K562 (cell line): ENCODE data around the gene TBCCD1. TPM values are rescaled to one million over a fixed set of nuclear protein-coding genes. Genes with fewer than 3 reads are reported as not detected.

Experiments used
- BDP1 ChIP-seq: IDR thresholded peaks from 3 replicates; pipeline ENCODE4 v1.6.1; 2011; ENCODE audit not compliant: insufficient read length, insufficient read depth
- CHD1 ChIP-seq: fragments of 200-600 bp; sonication (generic); IDR thresholded peaks from one replicate; pipeline ENCODE4 v1.6.1; 2012; ENCODE audit warnings: mild to moderate bottlenecking, moderate library complexity, low read length, inconsistent platforms
- EP300 ChIP-seq: IDR thresholded peaks from 2 replicates; pipeline ENCODE4 v1.6.1; 2012; ENCODE audit warnings: low read length, improper control_type of control experiment
- FOS ChIP-seq: IDR thresholded peaks from 3 replicates; pipeline ENCODE4 v1.6.1; 2011; ENCODE audit not compliant: insufficient read length; ENCODE audit errors: extremely low read depth
- FOXK2 ChIP-seq, 2 experiments: fragments of 450-650 bp; IDR thresholded peaks in 1 of 2; conservative IDR thresholded peaks in 1 of 2; 2 replicates each; pipeline ENCODE4 v1.6.1; 2016; ENCODE audit warnings: low read depth in 2 of 2, mild to moderate bottlenecking in 1 of 2
- HINFP ChIP-seq: fragments of 450-650 bp; conservative IDR thresholded peaks from 2 replicates; pipeline ENCODE4 v1.6.1; 2016; ENCODE audit warnings: missing genetic modification characterization, low read depth, mild to moderate bottlenecking, control low read depth, missing compliant biosample characterization
- ID3 ChIP-seq, 2 experiments: fragments of 250-450 bp in 1 of 2; fragments of 450-650 bp in 1 of 2; sonication (Bioruptor Pico) in 1 of 2; IDR thresholded peaks; 2 replicates each; pipeline versions ENCODE4 v1.6.1 to v1.8.0; 2016 to 2021; ENCODE audit warnings: mild to moderate bottlenecking in 2 of 2, moderate library complexity in 2 of 2, missing compliant biosample characterization in 1 of 2, missing genetic modification characterization in 1 of 2
- MAZ ChIP-seq, 2 experiments: fragments of 450-650 bp in 1 of 2; sonication (generic) in 1 of 2; formaldehyde crosslinking; IDR thresholded peaks in 1 of 2; conservative IDR thresholded peaks in 1 of 2; 2 replicates each; pipeline versions ENCODE4 v1.4.0 to v1.5.0; 2020; ENCODE audit warnings: mild to moderate bottlenecking in 1 of 2, missing genetic modification reagents in 1 of 2
- MXI1 ChIP-seq: IDR thresholded peaks from 2 replicates; pipeline ENCODE4 v1.6.1; 2011; ENCODE audit warnings: low read depth, mild to moderate bottlenecking, improper control_type of control experiment, low read length
- PHF20 ChIP-seq: fragments of 450-650 bp; IDR thresholded peaks from 2 replicates; pipeline ENCODE4 v1.6.1; 2018; ENCODE audit not compliant: partially characterized antibody
- RNF2 ChIP-seq: sonication (generic); IDR thresholded peaks from 2 replicates; pipeline ENCODE4 v1.6.1; 2016
- SRSF7 ChIP-seq: fragments of 200-400 bp; formaldehyde crosslinking; optimal IDR thresholded peaks from 2 replicates; pipeline ENCODE3; 2017; ENCODE audit warnings: mild to moderate bottlenecking, low read depth, low read length
- TEAD1 ChIP-seq, 2 experiments: fragments of 450-650 bp in 1 of 2; sonication (generic) in 1 of 2; formaldehyde crosslinking; IDR thresholded peaks; 2 replicates each; pipeline versions ENCODE4 v1.4.0 to v1.8.0; 2020 to 2022; ENCODE audit warnings: mild to moderate bottlenecking in 2 of 2, missing genetic modification reagents in 1 of 2
- TRIM28 ChIP-seq: fragments of 450-650 bp; IDR thresholded peaks from 2 replicates; pipeline ENCODE4 v1.6.1; 2017
- ZNF318 ChIP-seq, 2 experiments: fragments of 450-650 bp; IDR thresholded peaks; 2 replicates each; pipeline ENCODE4 v1.6.1; 2016; ENCODE audit warnings: mild to moderate bottlenecking in 2 of 2, borderline replicate concordance in 1 of 2, low read depth in 1 of 2, moderate library complexity in 1 of 2
- ZNF668 ChIP-seq: fragments of 250-450 bp; sonication (Bioruptor Pico); IDR thresholded peaks from 2 replicates; pipeline ENCODE4 v1.8.0; 2022; ENCODE audit warnings: mild to moderate bottlenecking, inconsistent platforms
- ZNF696 ChIP-seq: fragments of 250-450 bp; sonication (Bioruptor Pico); conservative IDR thresholded peaks from 2 replicates; pipeline ENCODE4 v1.4.0; 2020; ENCODE audit warnings: mild to moderate bottlenecking, moderate library complexity
- polyA plus RNA-seq, 8 experiments: library from polyadenylated mRNA; depleted of rRNA in 4 of 8; stranded (reverse) in 5 of 8; unstranded in 3 of 8; fragments of >200 nt; fragmentation: Nextera tagmentation in 2 of 8; fragmentation: Illumina TruSeq in 1 of 8; extraction: Ambion mirVana in 2 of 8; extraction: Trizol in 1 of 8; gene quantifications; 2 replicates each; pipeline versions ENCODE4 v1.2.1 to v1.2.3, GENCODE V29; 2011 to 2014; ENCODE audit warnings: inconsistent platforms in 1 of 8, missing spikeins in 1 of 8
- total RNA-seq, 7 experiments: library from RNA; depleted of rRNA in 6 of 7; stranded (reverse); fragments of >200 nt in 6 of 7; fragmentation: Illumina TruSeq in 2 of 7; extraction: Trizol in 2 of 7; gene quantifications; 2 replicates each; pipeline versions ENCODE4 v1.2.1 to v1.2.3, GENCODE V29; 2011 to 2021; ENCODE audit warnings: low replicate concordance in 1 of 7

TBCCD1 gene
- total and polyA plus RNA-seq, 9 of the 15 experiments (the other 6 are each of a cell fraction or from before 2014, with no cell fraction given), result 17.7 to 31.1 (median 21.2) TPM

DNA sequence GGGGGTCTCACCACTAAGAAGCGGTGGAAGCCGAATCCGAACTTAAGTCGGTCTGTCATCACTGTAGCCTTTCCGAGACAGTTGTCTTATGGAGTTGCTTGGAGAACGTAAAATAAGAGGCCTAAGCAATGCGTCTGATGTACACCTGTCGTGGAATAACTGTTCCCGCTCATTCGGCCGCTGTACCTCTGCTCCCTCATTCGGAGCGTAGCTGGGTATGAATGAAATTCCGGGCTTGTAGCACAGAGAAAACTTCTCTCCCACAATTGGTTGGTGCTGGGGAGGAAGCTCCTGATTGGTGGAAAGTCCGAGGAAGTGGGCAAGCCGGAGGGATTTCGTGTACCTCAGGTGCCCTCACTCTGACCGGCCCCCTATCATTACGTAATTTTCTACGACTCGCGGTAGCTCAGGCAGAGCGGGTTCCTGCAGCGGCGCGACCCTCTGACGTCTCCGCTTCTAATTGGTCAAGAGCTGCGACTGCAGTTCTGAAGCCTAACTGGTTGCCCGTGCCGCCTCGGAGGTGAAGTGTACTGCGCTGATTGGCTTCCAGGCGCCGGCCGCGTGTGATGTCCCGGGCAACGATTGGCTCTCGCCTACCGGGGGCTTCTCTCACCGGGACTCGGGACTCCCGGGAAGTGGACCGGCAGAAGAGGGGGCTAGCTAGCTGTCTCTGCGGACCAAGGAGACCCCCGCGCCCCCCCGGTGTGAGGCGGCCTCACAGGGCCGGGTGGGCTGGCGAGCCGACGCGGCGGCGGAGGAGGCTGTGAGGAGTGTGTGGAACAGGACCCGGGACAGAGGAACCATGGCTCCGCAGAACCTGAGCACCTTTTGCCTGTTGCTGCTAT is 3.2 kb upstream of the TBCCD1 start, which contains the start of gene DNAJB11 (continued):
- TF ChIP-seq TEAD1 (CRISPR knock-in tag; IDR thresholded peaks at IDR 0.05), result peak; percentile 78 to 92
- TF ChIP-seq PHF20, result peak; percentile 69
- TF ChIP-seq ZNF668 (CRISPR knock-in tag), result no peak
- TF ChIP-seq TRIM28, result no peak
- TF ChIP-seq ID3 (CRISPR knock-in tag; IDR thresholded peaks at IDR 0.05), result no peak
- TF ChIP-seq ID3 (tag; IDR thresholded peaks at IDR 0.05), result no peak
- TF ChIP-seq SRSF7, result no peak
- no peak for TF ChIP-seq ZNF696 (CRISPR knock-in tag)
- peak; percentile 86 for TF ChIP-seq FOS
- no peak; the same call in 1 of the 2 replicates for TF ChIP-seq MXI1
- no peak for TF ChIP-seq ZNF318 (IDR thresholded peaks at IDR 0.05; ENCODE audit: borderline replicate concordance in 1 of 2, low read depth in 1 of 2)
- no peak for TF ChIP-seq BDP1
- no peak for TF ChIP-seq CHD1
- TF ChIP-seq FOXK2 (conservative IDR thresholded peaks at IDR 0.05 in 1 of 2, IDR thresholded peaks at IDR 0.05 in 1 of 2; ENCODE audit: low read depth in 2 of 2), result peak; percentile 54 to 83; a peak in 3 of 4 replicates
- TF ChIP-seq MAZ (CRISPR knock-in tag; conservative IDR thresholded peaks at IDR 0.05 in 1 of 2, IDR thresholded peaks at IDR 0.05 in 1 of 2), result peak; percentile 85 to 95; a peak in 3 of 4 replicates
- no peak for TF ChIP-seq HINFP
- no peak for TF ChIP-seq RNF2
- TF ChIP-seq EP300, result peak; percentile 37; the same call in 1 of the 2 replicates
